H9 (cell line): ENCODE data around the gene APOL1. TPM values are rescaled to one million over a fixed set of nuclear protein-coding genes. Genes with fewer than 3 reads are reported as not detected.

ENCODE experiments used
- DNase-seq: peaks from one replicate; pipeline ENCODE4 v3.0.0-alpha.2; 2017
- H2AFZ ChIP-seq: one replicate; pipeline ENCODE4 v1.6.1; 2013; ENCODE audit warnings: mild to moderate bottlenecking, low read length, control low read depth, moderate library complexity
- H2AK5ac ChIP-seq: 2 replicates; pipeline ENCODE4 v1.6.1; 2013; ENCODE audit warnings: low read length, control low read depth, mixed read lengths; ENCODE audit not compliant: insufficient read length
- H2BK120ac ChIP-seq: one replicate; pipeline ENCODE4 v1.6.1; 2013; ENCODE audit warnings: low read depth, mild to moderate bottlenecking, low read length, control low read depth, inconsistent platforms; ENCODE audit not compliant: poor library complexity, severe bottlenecking
- H2BK12ac ChIP-seq: 2 replicates; pipeline ENCODE4 v1.6.1; 2013; ENCODE audit warnings: low read length, control low read depth, mixed read lengths, low read depth; ENCODE audit not compliant: insufficient read length
- H2BK15ac ChIP-seq: 2 replicates; pipeline ENCODE4 v1.6.1; 2013; ENCODE audit warnings: low read depth, low read length, control low read depth
- H2BK20ac ChIP-seq: one replicate; pipeline ENCODE4 v1.6.1; 2013; ENCODE audit warnings: low read depth, mild to moderate bottlenecking, low read length, control low read depth, inconsistent platforms; ENCODE audit not compliant: poor library complexity, severe bottlenecking
- H2BK5ac ChIP-seq: 2 replicates; pipeline ENCODE4 v1.6.1; 2013; ENCODE audit warnings: low read length, control low read depth, mixed read lengths; ENCODE audit not compliant: insufficient read length
- H3K14ac ChIP-seq: 2 replicates; pipeline ENCODE4 v1.6.1; 2013; ENCODE audit warnings: low read length, control low read depth; ENCODE audit not compliant: insufficient read depth
- H3K18ac ChIP-seq: 2 replicates; pipeline ENCODE4 v1.6.1; 2013; ENCODE audit warnings: low read depth, mild to moderate bottlenecking, mixed read lengths, low read length, control low read depth; ENCODE audit not compliant: insufficient read length
- H3K23ac ChIP-seq: 2 replicates; pipeline ENCODE4 v1.6.1; 2013; ENCODE audit warnings: low read length, control low read depth, mixed read lengths, low read depth; ENCODE audit not compliant: insufficient read length
- H3K23me2 ChIP-seq: 2 replicates; pipeline ENCODE4 v1.6.1; 2013; ENCODE audit warnings: low read depth, mild to moderate bottlenecking, mixed read lengths, low read length, control low read depth; ENCODE audit not compliant: insufficient read length, poor library complexity, severe bottlenecking
- H3K27ac ChIP-seq: 2 replicates; pipeline ENCODE4 v1.5.1; 2013; ENCODE audit warnings: low read length, control low read depth, mixed read lengths, low read depth; ENCODE audit not compliant: insufficient read length
- H3K27me3 ChIP-seq: 2 replicates; pipeline ENCODE4 v1.6.1; 2013; ENCODE audit warnings: low read length, control low read depth, inconsistent platforms; ENCODE audit not compliant: insufficient read depth
- H3K4ac ChIP-seq: 2 replicates; pipeline ENCODE4 v1.6.1; 2013; ENCODE audit warnings: low read depth, mild to moderate bottlenecking, control low read depth, inconsistent platforms, low read length, moderate library complexity
- H3K4me1 ChIP-seq: 2 replicates; pipeline ENCODE4 v1.6.1; 2013; ENCODE audit warnings: low read length, control low read depth, inconsistent platforms; ENCODE audit not compliant: insufficient read depth
- H3K4me2 ChIP-seq: 2 replicates; pipeline ENCODE4 v1.6.1; 2013; ENCODE audit warnings: low read length, control low read depth, mixed read lengths; ENCODE audit not compliant: insufficient read length, insufficient read depth
- H3K56ac ChIP-seq: 2 replicates; pipeline ENCODE4 v1.6.1; 2013; ENCODE audit warnings: low read depth, mild to moderate bottlenecking, mixed read lengths, low read length, control low read depth; ENCODE audit not compliant: insufficient read length
- H3K79me1 ChIP-seq: 2 replicates; pipeline ENCODE4 v1.6.1; 2013; ENCODE audit warnings: low read depth, mild to moderate bottlenecking, moderate library complexity, low read length, control low read depth, inconsistent platforms; ENCODE audit not compliant: insufficient read depth, poor library complexity, severe bottlenecking
- H3K79me2 ChIP-seq: 2 replicates; pipeline ENCODE4 v1.6.1; 2013; ENCODE audit warnings: low read length, control low read depth, inconsistent platforms; ENCODE audit not compliant: insufficient read depth
- H3K9ac ChIP-seq: 2 replicates; pipeline ENCODE4 v1.6.1; 2013; ENCODE audit warnings: low read length, control low read depth, mixed read lengths; ENCODE audit not compliant: insufficient read length; ENCODE audit errors: extremely low read depth
- H3K9me3 ChIP-seq: one replicate; pipeline ENCODE4 v1.6.1; 2013; ENCODE audit warnings: low read depth, low read length, inconsistent platforms; ENCODE audit not compliant: control insufficient read depth
- H3T11ph ChIP-seq: one replicate; pipeline ENCODE4 v1.6.1; 2013; ENCODE audit warnings: mild to moderate bottlenecking, low read length, control low read depth, inconsistent platforms
- H4K20me1 ChIP-seq: one replicate; pipeline ENCODE4 v1.6.1; 2013; ENCODE audit not compliant: control insufficient read depth, insufficient read length, insufficient read depth
- H4K5ac ChIP-seq: 2 replicates; pipeline ENCODE4 v1.6.1; 2013; ENCODE audit warnings: low read depth, mild to moderate bottlenecking, mixed read lengths, low read length, control low read depth; ENCODE audit not compliant: insufficient read length
- H4K8ac ChIP-seq: replicated peaks from 2 replicates; pipeline ENCODE4 v1.6.1; 2013; ENCODE audit warnings: low read length, control low read depth, mixed read lengths, low read depth; ENCODE audit not compliant: insufficient read length
- H4K91ac ChIP-seq: 2 replicates; pipeline ENCODE4 v1.6.1; 2013; ENCODE audit warnings: low read depth, mild to moderate bottlenecking, moderate library complexity, mixed read lengths, low read length, control low read depth; ENCODE audit not compliant: insufficient read length
- H3K27ac Mint-ChIP-seq, 3 experiments: 2 replicates in 2 of 3; 3 replicates in 1 of 3; pipeline ENCODE4 v1.8.0; 2020 to 2021; ENCODE audit warnings: mixed read lengths in 3 of 3, mild to moderate bottlenecking in 1 of 3, moderate library complexity in 1 of 3
- H3K27me3 Mint-ChIP-seq: 2 replicates; pipeline ENCODE4 v1.8.0; 2021; ENCODE audit warnings: low read depth, mild to moderate bottlenecking, moderate library complexity, mixed read lengths
- H3K36me3 Mint-ChIP-seq, 3 experiments: 2 replicates in 2 of 3; 3 replicates in 1 of 3; pipeline ENCODE4 v1.8.0; 2020 to 2021; ENCODE audit warnings: low read depth in 3 of 3, mixed read lengths in 3 of 3; ENCODE audit not compliant: insufficient read depth in 1 of 3
- H3K4me1 Mint-ChIP-seq, 2 experiments: 2 replicates each; pipeline ENCODE4 v1.8.0; 2020; ENCODE audit warnings: mixed read lengths in 2 of 2
- H3K4me3 Mint-ChIP-seq, 2 experiments: 2 replicates in 1 of 2; 3 replicates in 1 of 2; pipeline ENCODE4 v1.8.0; 2020 to 2021; ENCODE audit warnings: mild to moderate bottlenecking in 2 of 2, mixed read lengths in 2 of 2, moderate library complexity in 1 of 2
- H3K9me3 Mint-ChIP-seq, 2 experiments: 2 replicates in 1 of 2; 3 replicates in 1 of 2; pipeline ENCODE4 v1.8.0; 2020; ENCODE audit warnings: mild to moderate bottlenecking in 2 of 2, mixed read lengths in 2 of 2, moderate library complexity in 1 of 2
- WGBS: extraction: QIAGEN DNeasy Blood & Tissue Kit; methylation state at CpG from one replicate; pipeline ENCODE4 v1.1.7; 2013; ENCODE audit warnings: missing lambda C conversion rate, low lambda C conversion rate, mixed read lengths; ENCODE audit not compliant: insufficient read length; ENCODE audit errors: extremely low coverage; 5-methylcytosine and 5-hydroxymethylcytosine counted together
- total RNA-seq: library from RNA; stranded (reverse); gene quantifications from 2 replicates; pipeline ENCODE4 v1.2.1, GENCODE V29; 2021
- TF ChIP-seq, protein P1 (sequence below): fragments of 200-600 bp; sonication (generic); conservative IDR thresholded peaks from 3 replicates; pipeline ENCODE4 v1.8.0; 2021; ENCODE audit warnings: antibody characterized with exemption, mild to moderate bottlenecking

The APOL1 gene
- total RNA-seq, 1 experiment from 2014 or later: not detected

GRCh38 chr22:36243986-36244385 lies 8.9 kb upstream of the APOL1 start:
- Histone ChIP-seq H2BK12ac (no peak overlapping the region), H3K56ac (no peak overlapping the region), H2BK5ac (no peak overlapping the region), H4K5ac (no peak overlapping the region), H3K23ac (no peak overlapping the region), H3K18ac (no peak overlapping the region), H2BK120ac (no peak overlapping the region), H2BK20ac (no peak overlapping the region), H3T11ph (no peak overlapping the region), H3K4me1 (no peaks in the 10 kb centered on the region), H2AK5ac (no peak overlapping the region), H3K9ac (no peak overlapping the region), H3K23me2 (peaks cover 4% of the 10 kb centered on the region), H3K9me3 (peaks cover 10% of the 10 kb centered on the region), H2BK15ac (no peak overlapping the region), H4K20me1 (no peaks in the 10 kb centered on the region), H3K27ac (no peak overlapping the region), H3K79me1 (no peaks in the 10 kb centered on the region), H3K4ac (no peak overlapping the region), H3K14ac (no peak overlapping the region), H4K91ac (no peak overlapping the region), H4K8ac (no peak overlapping the region), H3K27me3 (no peaks in the 10 kb centered on the region), H2AFZ (no peak overlapping the region), H3K4me2 (no peak overlapping the region), H3K79me2 (no peaks in the 10 kb centered on the region)
- TF ChIP-seq, protein P1, sequence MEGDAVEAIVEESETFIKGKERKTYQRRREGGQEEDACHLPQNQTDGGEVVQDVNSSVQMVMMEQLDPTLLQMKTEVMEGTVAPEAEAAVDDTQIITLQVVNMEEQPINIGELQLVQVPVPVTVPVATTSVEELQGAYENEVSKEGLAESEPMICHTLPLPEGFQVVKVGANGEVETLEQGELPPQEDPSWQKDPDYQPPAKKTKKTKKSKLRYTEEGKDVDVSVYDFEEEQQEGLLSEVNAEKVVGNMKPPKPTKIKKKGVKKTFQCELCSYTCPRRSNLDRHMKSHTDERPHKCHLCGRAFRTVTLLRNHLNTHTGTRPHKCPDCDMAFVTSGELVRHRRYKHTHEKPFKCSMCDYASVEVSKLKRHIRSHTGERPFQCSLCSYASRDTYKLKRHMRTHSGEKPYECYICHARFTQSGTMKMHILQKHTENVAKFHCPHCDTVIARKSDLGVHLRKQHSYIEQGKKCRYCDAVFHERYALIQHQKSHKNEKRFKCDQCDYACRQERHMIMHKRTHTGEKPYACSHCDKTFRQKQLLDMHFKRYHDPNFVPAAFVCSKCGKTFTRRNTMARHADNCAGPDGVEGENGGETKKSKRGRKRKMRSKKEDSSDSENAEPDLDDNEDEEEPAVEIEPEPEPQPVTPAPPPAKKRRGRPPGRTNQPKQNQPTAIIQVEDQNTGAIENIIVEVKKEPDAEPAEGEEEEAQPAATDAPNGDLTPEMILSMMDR: no peak
- H3K27ac Mint-ChIP-seq: no peak overlapping the region
- H3K36me3 Mint-ChIP-seq: peaks cover 5 to 8% (median 6%) of the 10 kb centered on the region in 3 experiments; a peak in 6 of 7 replicates
- DNase-seq: peak; percentile 4
- H3K4me3 Mint-ChIP-seq: no peak overlapping the region
- peaks cover 9% of the 10 kb centered on the region for H3K27me3 Mint-ChIP-seq
- WGBS: no CpG with 5 or more reads among the region's 5 CpGs
- peaks cover 11% of the 10 kb centered on the region in 2 experiments for H3K4me1 Mint-ChIP-seq
- peaks cover 14 to 16% of the 10 kb centered on the region in 2 experiments for H3K9me3 Mint-ChIP-seq
